ENCODE data around the gene HPRT1. TPM values are rescaled to one million over a fixed set of nuclear protein-coding genes. Genes with fewer than 3 reads are reported as not detected.

The HPRT1 gene
- total RNA-seq, 2 donors from 2014 or later = 30.6 to 49.6 TPM

DNA sequence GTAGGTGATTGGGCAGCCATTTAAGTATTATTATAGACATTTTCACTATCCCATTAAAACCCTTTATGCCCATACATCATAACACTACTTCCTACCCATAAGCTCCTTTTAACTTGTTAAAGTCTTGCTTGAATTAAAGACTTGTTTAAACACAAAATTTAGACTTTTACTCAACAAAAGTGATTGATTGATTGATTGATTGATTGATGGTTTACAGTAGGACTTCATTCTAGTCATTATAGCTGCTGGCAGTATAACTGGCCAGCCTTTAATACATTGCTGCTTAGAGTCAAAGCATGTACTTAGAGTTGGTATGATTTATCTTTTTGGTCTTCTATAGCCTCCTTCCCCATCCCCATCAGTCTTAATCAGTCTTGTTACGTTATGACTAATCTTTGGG lies 16.3 kb downstream of the HPRT1 start:
- Histone ChIP-seq H3K27me3 (no peaks in the 10 kb centered on the region), H3K9me3 (no peaks in the 10 kb centered on the region), H3K4me3 (no peak overlapping the region), H3K9ac (ENCODE audit: low read depth in 2 of 2, low read length in 2 of 2) (no peak overlapping the region), H3K27ac (no peak overlapping the region), H3K36me3 (no peaks in the 10 kb centered on the region), H3K4me1 (no peaks in the 10 kb centered on the region)
- intact Hi-C loops (cut with DNase I) = no loop called here
- TF ChIP-seq, protein P1, sequence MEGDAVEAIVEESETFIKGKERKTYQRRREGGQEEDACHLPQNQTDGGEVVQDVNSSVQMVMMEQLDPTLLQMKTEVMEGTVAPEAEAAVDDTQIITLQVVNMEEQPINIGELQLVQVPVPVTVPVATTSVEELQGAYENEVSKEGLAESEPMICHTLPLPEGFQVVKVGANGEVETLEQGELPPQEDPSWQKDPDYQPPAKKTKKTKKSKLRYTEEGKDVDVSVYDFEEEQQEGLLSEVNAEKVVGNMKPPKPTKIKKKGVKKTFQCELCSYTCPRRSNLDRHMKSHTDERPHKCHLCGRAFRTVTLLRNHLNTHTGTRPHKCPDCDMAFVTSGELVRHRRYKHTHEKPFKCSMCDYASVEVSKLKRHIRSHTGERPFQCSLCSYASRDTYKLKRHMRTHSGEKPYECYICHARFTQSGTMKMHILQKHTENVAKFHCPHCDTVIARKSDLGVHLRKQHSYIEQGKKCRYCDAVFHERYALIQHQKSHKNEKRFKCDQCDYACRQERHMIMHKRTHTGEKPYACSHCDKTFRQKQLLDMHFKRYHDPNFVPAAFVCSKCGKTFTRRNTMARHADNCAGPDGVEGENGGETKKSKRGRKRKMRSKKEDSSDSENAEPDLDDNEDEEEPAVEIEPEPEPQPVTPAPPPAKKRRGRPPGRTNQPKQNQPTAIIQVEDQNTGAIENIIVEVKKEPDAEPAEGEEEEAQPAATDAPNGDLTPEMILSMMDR (IDR thresholded peaks at IDR 0.05) = no peak
- DNase-seq = no peak

DNA sequence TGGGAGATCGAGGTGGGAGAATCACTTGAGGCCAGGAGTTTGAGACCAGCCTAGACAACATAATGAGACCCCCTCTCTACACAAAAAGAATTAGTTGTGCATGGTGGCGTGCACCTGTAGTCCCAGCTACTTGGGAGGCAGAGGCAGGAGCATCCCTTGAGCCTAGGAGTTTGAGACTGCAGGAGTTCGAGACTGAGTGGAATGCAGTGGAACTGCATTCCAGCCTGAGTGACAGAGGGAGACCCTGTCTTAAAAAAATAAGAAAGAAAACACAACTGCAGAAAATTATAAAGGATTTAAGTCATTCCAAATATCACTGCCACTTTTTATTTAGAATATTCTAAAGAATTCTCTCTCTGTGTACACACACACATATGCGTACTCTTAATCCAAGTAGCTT lies 18.4 kb downstream of the HPRT1 start:
- TF ChIP-seq, protein P1 (IDR thresholded peaks at IDR 0.05) = no peak
- no peaks in the 10 kb centered on the region for H3K4me1 ChIP-seq
- no peak overlapping the region for H3K4me3 ChIP-seq
- intact Hi-C loops (cut with DNase I) = no loop called here
- no peak overlapping the region for H3K27ac ChIP-seq
- H3K9ac ChIP-seq (ENCODE audit: low read depth in 2 of 2, low read length in 2 of 2) = no peak overlapping the region
- no peaks in the 10 kb centered on the region for H3K27me3 ChIP-seq
- no peaks in the 10 kb centered on the region for H3K36me3 ChIP-seq
- no peak for DNase-seq
- H3K9me3 ChIP-seq = no peaks in the 10 kb centered on the region

DNA sequence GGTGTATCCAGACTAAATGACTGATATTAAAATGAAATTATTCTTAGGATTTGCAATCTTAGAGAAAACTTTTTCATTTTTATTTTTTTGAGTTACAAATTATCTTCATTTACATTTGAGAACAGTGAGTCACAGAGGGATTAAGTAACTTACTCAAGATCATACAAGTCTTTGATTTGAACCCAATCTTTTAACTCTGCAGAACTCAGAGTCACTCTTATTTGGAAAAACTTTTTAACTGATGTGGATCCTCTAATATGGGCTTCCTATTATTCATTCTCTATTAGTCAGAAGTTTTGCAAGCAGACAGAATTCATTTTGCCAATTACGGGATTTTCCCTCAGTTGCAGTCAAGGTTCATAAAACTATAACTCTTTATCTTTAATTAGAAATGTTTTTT lies 20.1 kb downstream of the HPRT1 start:
- H3K4me3 ChIP-seq = no peak overlapping the region
- TF ChIP-seq, protein P1 (IDR thresholded peaks at IDR 0.05) = no peak
- intact Hi-C loops (cut with DNase I) = loop anchor here (10.0 kb wide), 1 partner anchor 285 kb away; no protein-coding TSS in a partner anchor

DNA sequence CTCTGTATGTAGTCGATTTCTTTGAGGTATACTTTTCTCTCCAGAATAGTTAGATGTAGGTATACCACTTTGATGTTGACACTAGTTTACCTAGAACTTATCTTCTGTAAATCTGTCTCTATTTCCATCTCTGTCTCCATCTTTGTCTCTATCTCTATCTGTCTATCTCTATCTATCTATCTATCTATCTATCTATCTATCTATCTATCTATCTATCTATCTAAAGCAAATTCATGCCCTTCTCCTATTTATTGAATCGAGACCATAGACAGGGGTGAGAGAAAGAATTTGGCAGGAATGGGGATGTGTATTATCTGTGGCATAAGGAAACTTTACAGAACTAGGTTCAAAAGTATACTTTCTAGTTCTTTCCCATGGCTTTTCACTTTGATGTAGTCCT lies 21.4 kb downstream of the HPRT1 start:
- Histone ChIP-seq H3K27ac (no peak overlapping the region), H3K9me3 (no peaks in the 10 kb centered on the region), H3K4me1 (no peaks in the 10 kb centered on the region), H3K4me3 (no peak overlapping the region), H3K36me3 (no peaks in the 10 kb centered on the region), H3K9ac (ENCODE audit: low read depth in 2 of 2, low read length in 2 of 2) (no peak overlapping the region), H3K27me3 (no peaks in the 10 kb centered on the region)
- TF ChIP-seq, protein P1 (IDR thresholded peaks at IDR 0.05) = no peak
- intact Hi-C loops (cut with DNase I) = loop anchor here (10.0 kb wide), 1 partner anchor 283 kb away; no protein-coding TSS in a partner anchor
- DNase-seq = no peak

More for the DNA sequence above, 20.1 kb downstream of the HPRT1 start:
- H3K4me1 ChIP-seq = no peaks in the 10 kb centered on the region
- no peaks in the 10 kb centered on the region for H3K36me3 ChIP-seq
- no peak overlapping the region for H3K27ac ChIP-seq
- H3K27me3 ChIP-seq = no peaks in the 10 kb centered on the region
- no peak for DNase-seq
- no peaks in the 10 kb centered on the region for H3K9me3 ChIP-seq
- H3K9ac ChIP-seq (ENCODE audit: low read depth in 2 of 2, low read length in 2 of 2) = no peak overlapping the region

DNA sequence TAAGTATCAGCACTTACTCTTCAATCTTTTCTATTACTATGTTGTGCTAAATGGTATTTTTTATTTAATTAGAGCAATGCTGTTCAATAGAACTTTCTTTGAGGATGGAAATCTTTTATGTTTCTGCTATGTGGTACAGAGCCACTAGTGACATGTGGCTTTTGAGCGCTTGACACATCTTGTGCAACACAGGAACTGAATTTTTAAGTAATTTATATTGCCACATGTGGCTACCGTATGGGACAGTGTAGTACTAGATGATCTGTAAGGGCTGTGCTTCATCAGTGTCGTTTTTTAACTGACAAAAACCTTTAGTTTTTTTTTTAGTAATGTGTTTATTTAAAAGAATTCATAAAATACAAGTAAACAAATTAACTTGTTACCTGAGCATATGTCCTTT lies 22.4 kb downstream of the HPRT1 start:
- TF ChIP-seq, protein P1 (IDR thresholded peaks at IDR 0.05) = no peak
- Histone ChIP-seq H3K27ac (no peak overlapping the region), H3K4me3 (no peak overlapping the region), H3K9me3 (no peaks in the 10 kb centered on the region), H3K9ac (ENCODE audit: low read depth in 2 of 2, low read length in 2 of 2) (no peak overlapping the region), H3K4me1 (no peaks in the 10 kb centered on the region), H3K36me3 (no peaks in the 10 kb centered on the region), H3K27me3 (no peaks in the 10 kb centered on the region)
- intact Hi-C loops (cut with DNase I) = loop anchor here (10.0 kb wide), 1 partner anchor 282 kb away; no protein-coding TSS in a partner anchor
- DNase-seq = no peak
